ENCODE measurements around the gene CDKL4.

The CDKL4 gene

GRCh38 chr2:39136799-39137198 is 107.0 kb downstream of the CDKL4 start:
- Histone ChIP-seq H3K4me1 (peaks cover 7% of the 10 kb centered on the region), H3K27ac (no peak overlapping the region), H3K4me2 (no peak overlapping the region), H3K4me3 (no peak overlapping the region), H3K9me3 (no peaks in the 10 kb centered on the region), H3K9ac (no peak overlapping the region), H4K20me1 (no peaks in the 10 kb centered on the region), H3K36me3 (no peaks in the 10 kb centered on the region), H3K27me3 (no peaks in the 10 kb centered on the region)
- TF ChIP-seq Cebpa-rat (IDR thresholded peaks at IDR 0.05) = no peak

GRCh38 chr2:39135690-39136259 is 108.0 kb downstream of the CDKL4 start:
- H3K27ac ChIP-seq = no peak overlapping the region
- peaks cover 7% of the 10 kb centered on the region for H3K4me1 ChIP-seq
- H4K20me1 ChIP-seq = no peaks in the 10 kb centered on the region
- no peaks in the 10 kb centered on the region for H3K9me3 ChIP-seq
- no peak overlapping the region for H3K4me3 ChIP-seq
- H3K27me3 ChIP-seq = no peaks in the 10 kb centered on the region
- TF ChIP-seq Cebpa-rat (IDR thresholded peaks at IDR 0.05) = no peak
- peak overlapping the region; percentile 8 for H3K4me2 ChIP-seq
- H3K36me3 ChIP-seq = no peaks in the 10 kb centered on the region
- no peak overlapping the region for H3K9ac ChIP-seq

GRCh38 chr2:39133215-39133851 is 110.4 kb downstream of the CDKL4 start:
- Histone ChIP-seq H4K20me1 (no peaks in the 10 kb centered on the region), H3K27ac (no peak overlapping the region), H3K4me3 (no peak overlapping the region), H3K9me3 (no peaks in the 10 kb centered on the region), H3K36me3 (no peaks in the 10 kb centered on the region), H3K4me1 (peaks cover 18% of the 10 kb centered on the region), H3K27me3 (no peaks in the 10 kb centered on the region), H3K4me2 (no peak overlapping the region), H3K9ac (no peak overlapping the region)
- no peak for TF ChIP-seq Cebpa-rat (IDR thresholded peaks at IDR 0.05)

- Histone ChIP-seq H3K9ac (no peak overlapping the region), H3K27ac (no peak overlapping the region), H3K4me3 (no peak overlapping the region), H3K9me3 (no peaks in the 10 kb centered on the region), H4K20me1 (no peaks in the 10 kb centered on the region), H3K4me2 (peak overlapping the region; percentile 7; the same call in 1 of the 2 replicates), H3K36me3 (no peaks in the 10 kb centered on the region), H3K4me1 (peaks cover 20% of the 10 kb centered on the region), H3K27me3 (no peaks in the 10 kb centered on the region)
- peak; percentile 95; the same call in 1 of the 2 replicates for TF ChIP-seq Cebpa-rat (IDR thresholded peaks at IDR 0.05)
These were observed 114.8 kb downstream of the CDKL4 start for GRCh38 chr2:39128919-39129391.

GRCh38 chr2:39127973-39128372 is 115.8 kb downstream of the CDKL4 start:
- TF ChIP-seq Cebpa-rat (IDR thresholded peaks at IDR 0.05) = no peak
- Histone ChIP-seq H3K9me3 (no peaks in the 10 kb centered on the region), H3K4me3 (no peak overlapping the region), H4K20me1 (no peaks in the 10 kb centered on the region), H3K27me3 (no peaks in the 10 kb centered on the region), H3K27ac (no peak overlapping the region), H3K4me1 (peaks cover 30% of the 10 kb centered on the region), H3K9ac (no peak overlapping the region), H3K36me3 (no peaks in the 10 kb centered on the region), H3K4me2 (no peak overlapping the region)

Measured in BLaER1 (cell line).